Activated CD4-positive, alpha-beta T cell treated with anti-CD3 and anti-CD28 coated beads for 1 hour (primary cell): ENCODE results near the gene DRAM1.
"Not testable (repeated sequence)": the region's sequence is repeated elsewhere in the genome, so short reads cannot be mapped to it uniquely, and the experiment has no call there.

Source experiments
- DNase-seq: peaks from one replicate; pipeline ENCODE4 v3.0.0-alpha.2; 2020

The DRAM1 gene

GRCh38 chr12:101876861-101877805 lies at the start of gene DRAM1:
Gene DRAM1 (plus strand): TSS chr12:101877580. CDS start chr12:101877790, 210 bp downstream.
- peak; percentile 50 for DNase-seq

- no peak for DNase-seq
These were observed 48.8 kb upstream of the DRAM1 start for GRCh38 chr12:101828463-101829196.

- DNase-seq, result no peak
These were observed 47.6 kb upstream of the DRAM1 start for GRCh38 chr12:101829639-101830366.

- DNase-seq, result peak; percentile 94
These were observed 46.7 kb upstream of the DRAM1 start, which contains the start of gene GNPTAB for GRCh38 chr12:101830367-101831325. Gene GNPTAB (minus strand): TSS chr12:101830959. CDS start chr12:101830675, 284 bp downstream.

- no peak for DNase-seq
These were observed 45.4 kb upstream of the DRAM1 start for GRCh38 chr12:101832030-101832429.

- no peak for DNase-seq
These were observed 38.6 kb upstream of the DRAM1 start for GRCh38 chr12:101838628-101839323.

GRCh38 chr12:101839324-101840283 lies 37.8 kb upstream of the DRAM1 start:
- peak; percentile 38 for DNase-seq

GRCh38 chr12:101841069-101841468 lies 36.3 kb upstream of the DRAM1 start:
- no peak for DNase-seq

GRCh38 chr12:101845137-101845711 lies 32.2 kb upstream of the DRAM1 start:
- no peak for DNase-seq

GRCh38 chr12:101847325-101847724 lies 30.1 kb upstream of the DRAM1 start:
- DNase-seq, result no peak

GRCh38 chr12:101850199-101850598 lies 27.2 kb upstream of the DRAM1 start:
- no peak for DNase-seq

GRCh38 chr12:101852998-101853397 lies 24.4 kb upstream of the DRAM1 start:
- no peak for DNase-seq

GRCh38 chr12:101854747-101855146 lies 22.6 kb upstream of the DRAM1 start:
- no peak for DNase-seq

GRCh38 chr12:101855364-101855884 lies 22.0 kb upstream of the DRAM1 start:
- no peak for DNase-seq

GRCh38 chr12:101855976-101856375 lies 21.4 kb upstream of the DRAM1 start:
- no peak for DNase-seq

- DNase-seq, result not testable (repeated sequence)
These were observed 20.8 kb upstream of the DRAM1 start for GRCh38 chr12:101856614-101857013.

- DNase-seq, result no peak
These were observed 20.3 kb upstream of the DRAM1 start for GRCh38 chr12:101857043-101857558.

- no peak for DNase-seq
These were observed 19.0 kb upstream of the DRAM1 start for GRCh38 chr12:101858361-101858760.
